Right forelimb (tissue), 1 donor: ENCODE data around the gene VEPH1.

ENCODE experiments used
- DNase-seq: peaks from one replicate; pipeline ENCODE4 v3.0.0-alpha.2; 2018

The VEPH1 gene

GRCh38 chr3:157522648-157523047 lies 19.4 kb upstream of the VEPH1 start:
- no peak for DNase-seq

GRCh38 chr3:157520485-157521150 lies 17.4 kb upstream of the VEPH1 start:
- DNase-seq: no peak

GRCh38 chr3:157518881-157519280 lies 15.7 kb upstream of the VEPH1 start:
- DNase-seq: no peak

GRCh38 chr3:157516928-157517327 lies 13.7 kb upstream of the VEPH1 start:
- no peak for DNase-seq

GRCh38 chr3:157515398-157515797 lies 12.2 kb upstream of the VEPH1 start:
- no peak for DNase-seq

- DNase-seq: no peak
Observed at GRCh38 chr3:157514371-157514895, 11.2 kb upstream of the VEPH1 start.

- no peak for DNase-seq
Observed at GRCh38 chr3:157513585-157513984, 10.4 kb upstream of the VEPH1 start.

- no peak for DNase-seq
Observed at GRCh38 chr3:157512534-157512933, 9.3 kb upstream of the VEPH1 start.

GRCh38 chr3:157508461-157508860 lies 5.2 kb upstream of the VEPH1 start:
- DNase-seq: no peak

GRCh38 chr3:157501863-157502262 lies 1.4 kb downstream of the VEPH1 start:
- no peak for DNase-seq

GRCh38 chr3:157500232-157500631 lies 3.0 kb downstream of the VEPH1 start:
- no peak for DNase-seq

GRCh38 chr3:157499342-157499963 lies 3.8 kb downstream of the VEPH1 start:
- DNase-seq: peak; percentile 53

- no peak for DNase-seq
Observed at GRCh38 chr3:157498371-157498770, 4.8 kb downstream of the VEPH1 start.

GRCh38 chr3:157495846-157496245 lies 7.4 kb downstream of the VEPH1 start:
- no peak for DNase-seq

GRCh38 chr3:157494581-157495281 lies 8.5 kb downstream of the VEPH1 start:
- no peak for DNase-seq

GRCh38 chr3:157493627-157494550 lies 9.3 kb downstream of the VEPH1 start:
- no peak for DNase-seq

- no peak for DNase-seq
Observed at GRCh38 chr3:157491136-157491535, 12.1 kb downstream of the VEPH1 start.

- no peak for DNase-seq
Observed at GRCh38 chr3:157488144-157488543, 15.1 kb downstream of the VEPH1 start.

GRCh38 chr3:157487339-157487738 lies 15.9 kb downstream of the VEPH1 start:
- no peak for DNase-seq

- no peak for DNase-seq
Observed at GRCh38 chr3:157479464-157480243, 23.6 kb downstream of the VEPH1 start.

GRCh38 chr3:157477441-157477840 lies 25.8 kb downstream of the VEPH1 start:
- no peak for DNase-seq

GRCh38 chr3:157475921-157476414 lies 27.2 kb downstream of the VEPH1 start:
- no peak for DNase-seq
